H1 (cell line): ENCODE results near the gene RIMS1. TPM values are rescaled to one million over a fixed set of nuclear protein-coding genes. Genes with fewer than 3 reads are reported as not detected.

Experiments
- CTCF ChIA-PET: fragments of 300-600 bp; sonication (Branson Sonifier 250); formaldehyde crosslinking; loops from one replicate; lab custom pipeline; 2021; ENCODE audit not compliant: partially characterized antibody; lab: Charles Lee
- POLR2A ChIA-PET: fragments of 300-600 bp; sonication (Branson Sonifier 250); formaldehyde crosslinking; loops from one replicate; lab custom pipeline; 2021; ENCODE audit warnings: inconsistent platforms; ENCODE audit not compliant: partially characterized antibody; lab: Charles Lee
- DNase-seq, 2 experiments: peaks; one replicate each; pipeline versions ENCODE4 v3.0.0 to v3.0.0-alpha.2; 2010 to 2022; ENCODE audit warnings: low spot score in 2 of 2, low read depth in 1 of 2, mixed read lengths in 1 of 2
- FAIRE-seq: peaks from 2 replicates; lab custom pipeline; 2011; peaks lifted over from hg19 to GRCh38; lab: Jason Lieb, UNC
- H2AFZ ChIP-seq: 2 replicates; pipeline ENCODE4 v1.8.1; 2012; ENCODE audit warnings: low read length, inconsistent platforms
- H2AK5ac ChIP-seq: 2 replicates; pipeline ENCODE4 v1.6.1; 2013; ENCODE audit warnings: low read depth, low read length
- H2BK120ac ChIP-seq: replicated peaks from 2 replicates; pipeline ENCODE3; 2013; ENCODE audit warnings: low read depth, low read length, inconsistent platforms
- H2BK12ac ChIP-seq: 2 replicates; pipeline ENCODE4 v1.6.1; 2013; ENCODE audit warnings: low read depth, low read length
- H2BK15ac ChIP-seq: 2 replicates; pipeline ENCODE4 v1.6.1; 2013; ENCODE audit warnings: low read length
- H2BK20ac ChIP-seq: 2 replicates; pipeline ENCODE4 v1.6.1; 2013; ENCODE audit warnings: low read length
- H2BK5ac ChIP-seq: 2 replicates; pipeline ENCODE4 v1.6.1; 2013; ENCODE audit warnings: low read depth, low read length
- H3K14ac ChIP-seq: 2 replicates; pipeline ENCODE4 v1.6.1; 2013; ENCODE audit warnings: inconsistent platforms; ENCODE audit not compliant: insufficient read length
- H3K18ac ChIP-seq: 2 replicates; pipeline ENCODE4 v1.6.1; 2013; ENCODE audit warnings: low read length; ENCODE audit errors: extremely low read depth
- H3K23ac ChIP-seq: 2 replicates; pipeline ENCODE4 v1.6.1; 2013; ENCODE audit warnings: inconsistent platforms; ENCODE audit not compliant: insufficient read length
- H3K23me2 ChIP-seq: 2 replicates; pipeline ENCODE4 v1.6.1; 2013; ENCODE audit warnings: low read depth, low read length
- H3K27ac ChIP-seq: 2 replicates; pipeline ENCODE4 v1.6.1; 2011; ENCODE audit warnings: low read depth, low read length, inconsistent platforms
- H3K27me3 ChIP-seq, 4 experiments: replicated peaks in 1 of 4; 1 replicate in 1 of 4; 2 replicates in 3 of 4; pipeline versions ENCODE4 v1.6.1 to v1.8.1; 2011 to 2013; ENCODE audit warnings: low read length in 3 of 4, mild to moderate bottlenecking in 3 of 4, inconsistent platforms in 2 of 4, mixed read lengths in 2 of 4, moderate library complexity in 1 of 4; ENCODE audit not compliant: control insufficient read depth in 3 of 4, insufficient read depth in 3 of 4; ENCODE audit errors: extremely low read depth in 1 of 4
- H3K36me3 ChIP-seq, 4 experiments: 2 replicates each; pipeline versions ENCODE4 v1.6.1 to v1.8.1; 2011 to 2013; ENCODE audit warnings: mild to moderate bottlenecking in 4 of 4, low read length in 3 of 4, moderate library complexity in 2 of 4, control low read depth in 1 of 4, inconsistent platforms in 1 of 4; ENCODE audit not compliant: insufficient read depth in 4 of 4, control insufficient read depth in 2 of 4
- H3K4ac ChIP-seq: replicated peaks from 2 replicates; pipeline ENCODE3; 2013; ENCODE audit warnings: low read length, low read depth, mixed read lengths, inconsistent platforms; ENCODE audit not compliant: insufficient read length
- H3K4me1 ChIP-seq, 4 experiments: replicated peaks in 1 of 4; 1 replicate in 1 of 4; 2 replicates in 3 of 4; pipeline versions ENCODE4 v1.6.1 to v1.8.1; 2011 to 2013; ENCODE audit warnings: low read length in 3 of 4, inconsistent platforms in 2 of 4, mixed read lengths in 1 of 4; ENCODE audit not compliant: insufficient read depth in 4 of 4, control insufficient read depth in 3 of 4
- H3K4me2 ChIP-seq, 2 experiments: 2 replicates each; pipeline versions ENCODE4 v1.6.1 to v1.8.1; 2011 to 2013; ENCODE audit warnings: low read depth in 2 of 2, low read length in 2 of 2, control low read depth in 1 of 2, inconsistent platforms in 1 of 2, mild to moderate bottlenecking in 1 of 2; ENCODE audit not compliant: insufficient read depth in 1 of 2
- H3K4me3 ChIP-seq, 4 experiments: fragments of 200-600, 300-600 bp in 1 of 4; sonication (generic), shearing (Covaris generic), sonication (Bioruptor Twin) in 1 of 4; 2 replicates each; pipeline versions ENCODE4 v1.5.1 to v1.8.1; 2011 to 2016; ENCODE audit warnings: low read length in 4 of 4, low read depth in 3 of 4, control low read depth in 2 of 4, inconsistent platforms in 2 of 4, mild to moderate bottlenecking in 2 of 4, mixed read lengths in 1 of 4, moderate library complexity in 1 of 4; ENCODE audit not compliant: insufficient read depth in 2 of 4; ENCODE audit errors: extremely low read depth in 1 of 4
- H3K56ac ChIP-seq: replicated peaks from 2 replicates; pipeline ENCODE3; 2013; ENCODE audit warnings: low read depth, mild to moderate bottlenecking, mixed read lengths, low read length, inconsistent platforms; ENCODE audit not compliant: insufficient read length
- H3K79me1 ChIP-seq: 2 replicates; pipeline ENCODE4 v1.6.1; 2013; ENCODE audit warnings: low read depth, low read length, control low read depth
- H3K79me2 ChIP-seq, 2 experiments: 2 replicates each; pipeline versions ENCODE4 v1.6.1 to v1.8.1; 2012 to 2013; ENCODE audit warnings: low read length in 2 of 2, mild to moderate bottlenecking in 2 of 2, inconsistent platforms in 1 of 2; ENCODE audit not compliant: insufficient read depth in 2 of 2, control insufficient read depth in 1 of 2
- H3K9ac ChIP-seq, 4 experiments: replicated peaks in 1 of 4; 1 replicate in 1 of 4; 2 replicates in 3 of 4; pipeline versions ENCODE4 v1.6.1 to v1.8.1; 2011 to 2013; ENCODE audit warnings: low read depth in 3 of 4, low read length in 3 of 4, control low read depth in 2 of 4, mild to moderate bottlenecking in 2 of 4, moderate library complexity in 2 of 4, inconsistent platforms in 1 of 4; ENCODE audit errors: extremely low read depth in 1 of 4
- H3K9me3 ChIP-seq, 2 experiments: 2 replicates each; pipeline versions ENCODE4 v1.6.1 to v1.8.1; 2012 to 2013; ENCODE audit warnings: mild to moderate bottlenecking in 2 of 2, moderate library complexity in 2 of 2, control low read depth in 1 of 2, inconsistent platforms in 1 of 2, low read depth in 1 of 2, low read length in 1 of 2, mixed read lengths in 1 of 2; ENCODE audit not compliant: insufficient read depth in 2 of 2
- H4K20me1 ChIP-seq, 2 experiments: replicated peaks in 1 of 2; 2 replicates each; pipeline versions ENCODE3 to v1.8.1; 2011 to 2013; ENCODE audit warnings: inconsistent platforms in 2 of 2, low read length in 2 of 2, mild to moderate bottlenecking in 1 of 2; ENCODE audit not compliant: insufficient read depth in 2 of 2, control insufficient read depth in 1 of 2
- H4K5ac ChIP-seq: 2 replicates; pipeline ENCODE4 v1.6.1; 2013; ENCODE audit warnings: low read length, low read depth, mixed read lengths, inconsistent platforms; ENCODE audit not compliant: insufficient read length
- H4K8ac ChIP-seq: 2 replicates; pipeline ENCODE4 v1.8.0; 2013; ENCODE audit warnings: mild to moderate bottlenecking, moderate library complexity, low read length, inconsistent platforms; ENCODE audit not compliant: insufficient read depth; ENCODE audit errors: extremely low read depth
- H4K91ac ChIP-seq: replicated peaks from 2 replicates; pipeline ENCODE3; 2013; ENCODE audit warnings: low read length, mixed read lengths, inconsistent platforms; ENCODE audit not compliant: insufficient read length
- CEBPB ChIP-seq: IDR thresholded peaks from 2 replicates; pipeline ENCODE4 v1.6.1; 2012; ENCODE audit warnings: low read depth, low read length
- CHD1 ChIP-seq: IDR thresholded peaks from 2 replicates; pipeline ENCODE4 v1.6.1; 2012; ENCODE audit warnings: low read depth, low read length, improper control_type of control experiment
- POLR2A ChIP-seq, 2 experiments: IDR thresholded peaks; 1 replicate in 1 of 2; 2 replicates in 1 of 2; pipeline ENCODE4 v1.6.1; 2011; ENCODE audit warnings: low read depth in 2 of 2, low read length in 2 of 2, mild to moderate bottlenecking in 2 of 2; ENCODE audit errors: control extremely low read depth in 1 of 2
- RFX5 ChIP-seq: IDR thresholded peaks from 2 replicates; pipeline ENCODE4 v1.6.1; 2011; ENCODE audit warnings: low read depth, low read length, improper control_type of control experiment, borderline replicate concordance
- TAF7 ChIP-seq: optimal IDR thresholded peaks from 2 replicates; pipeline ENCODE3; 2011; ENCODE audit warnings: low read depth, mild to moderate bottlenecking, inconsistent platforms, low read length, moderate library complexity, borderline replicate concordance
- TCF12 ChIP-seq: IDR thresholded peaks from 2 replicates; pipeline ENCODE4 v1.6.1; 2011; ENCODE audit warnings: low read depth, mild to moderate bottlenecking, low read length
- YY1 ChIP-seq: IDR thresholded peaks from 2 replicates; pipeline ENCODE4 v1.6.1; 2011; ENCODE audit warnings: low read depth, mild to moderate bottlenecking, low read length
- WGBS, 2 experiments: shearing (Covaris generic) in 1 of 2; methylation state at CpG; one replicate each; pipeline versions ENCODE4 v1.1.6 to v1.1.7; 2013 to 2015; ENCODE audit warnings: low lambda C conversion rate in 2 of 2, mixed read lengths in 2 of 2, inconsistent platforms in 1 of 2, low coverage in 1 of 2, missing lambda C conversion rate in 1 of 2; ENCODE audit not compliant: insufficient replicate concordance in 2 of 2, insufficient coverage in 1 of 2, insufficient read length in 1 of 2; ENCODE audit errors: extremely low coverage in 1 of 2, missing lambda C conversion rate in 1 of 2; 5-methylcytosine and 5-hydroxymethylcytosine counted together
- polyA plus RNA-seq, 7 experiments: library from polyadenylated mRNA; depleted of rRNA in 3 of 7; stranded (reverse) in 5 of 7; unstranded in 2 of 7; fragments of >200 nt in 5 of 7; fragments of 200-250 nt in 2 of 7; gene quantifications; 1 replicate in 5 of 7; 2 replicates in 1 of 7; 4 replicates in 1 of 7; pipeline versions ENCODE4 v1.2.1 to v1.2.3, GENCODE V29; 2011 to 2013; ENCODE audit warnings: missing spikeins in 2 of 7, mixed read lengths in 2 of 7
- total RNA-seq: library from RNA; stranded (reverse); fragmentation: NEBNext Ultra II Directional; extraction: Animal tissue kit (Norgen Biotek cat#: 25700); gene quantifications from 2 replicates; pipeline ENCODE4 v1.2.1, GENCODE V29; 2021
- TF ChIP-seq, protein P1 (sequence below): IDR thresholded peaks from 2 replicates; pipeline ENCODE4 v1.6.1; 2012; ENCODE audit warnings: inconsistent platforms

RIMS1 gene
- total and polyA plus RNA-seq, 2 of the 8 experiments (the other 6 are each of a cell fraction or from before 2014, with no cell fraction given), result 0.63 to 2.3 TPM

DNA sequence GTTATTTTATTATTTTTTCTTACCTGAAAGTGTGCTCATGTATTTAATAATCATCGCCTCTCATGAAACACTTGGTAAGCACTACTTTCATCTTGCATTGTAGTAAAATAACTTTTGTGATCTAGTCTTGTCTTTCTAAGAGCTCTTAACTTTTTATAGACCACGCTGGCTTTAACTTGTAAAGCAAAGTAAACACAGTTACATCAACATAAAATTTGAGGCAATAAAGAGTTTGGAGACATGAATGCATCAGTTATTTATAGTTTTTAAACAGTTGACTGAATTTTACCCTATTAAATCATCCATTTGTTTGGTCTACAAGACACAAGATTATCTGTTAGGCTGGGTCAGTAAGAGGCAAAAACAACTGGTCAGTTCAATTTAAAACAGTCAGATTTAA lies 517.1 kb downstream of the RIMS1 start:
- Histone ChIP-seq H3K79me2 (no peaks in the 10 kb centered on the region), H3K27me3 (no peaks in the 10 kb centered on the region), H2AFZ (no peak overlapping the region), H3K9me3 (no peaks in the 10 kb centered on the region), H2BK5ac (no peak overlapping the region), H2AK5ac (no peak overlapping the region), H3K14ac (no peak overlapping the region), H2BK12ac (no peak overlapping the region), H4K20me1 (no peaks in the 10 kb centered on the region), H3K23ac (no peak overlapping the region), H3K4ac (no peak overlapping the region), H3K4me1 (no peaks in the 10 kb centered on the region), H4K8ac (no peak overlapping the region), H2BK120ac (no peak overlapping the region), H2BK20ac (no peak overlapping the region), H3K9ac (no peak overlapping the region), H4K91ac (no peak overlapping the region), H3K56ac (no peak overlapping the region), H4K5ac (no peak overlapping the region), H3K4me3 (no peak overlapping the region), H2BK15ac (no peak overlapping the region), H3K79me1 (no peaks in the 10 kb centered on the region), H3K18ac (no peak overlapping the region), H3K36me3 (no peaks in the 10 kb centered on the region), H3K4me2 (no peak overlapping the region), H3K23me2 (no peaks in the 10 kb centered on the region; the same call in 1 of the 2 replicates), H3K27ac (no peak overlapping the region)
- ChIA-PET POLR2A (no interaction called here), CTCF (interaction anchor here (1.2 kb wide), 1 partner anchor 9 kb away, joined by 4 read pairs; no protein-coding TSS in a partner anchor)
- DNase-seq, result no peak
- TF ChIP-seq RFX5, result no peak
- TF ChIP-seq TCF12, result no peak
- no peak for TF ChIP-seq CEBPB
- no peak for TF ChIP-seq TAF7
- no peak for TF ChIP-seq CHD1
- TF ChIP-seq, protein P1, sequence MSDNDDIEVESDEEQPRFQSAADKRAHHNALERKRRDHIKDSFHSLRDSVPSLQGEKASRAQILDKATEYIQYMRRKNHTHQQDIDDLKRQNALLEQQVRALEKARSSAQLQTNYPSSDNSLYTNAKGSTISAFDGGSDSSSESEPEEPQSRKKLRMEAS, result no peak
- no peak for TF ChIP-seq YY1
- TF ChIP-seq POLR2A (IDR thresholded peaks at IDR 0.05; ENCODE audit: control extremely low read depth in 1 of 2, low read depth in 2 of 2, low read length in 2 of 2), result no peak
- WGBS, 2 experiments, result 90% methylated on average over 2 of the region's 2 CpGs; no CpG with 5 or more reads in 1 of the 2 experiments
- FAIRE-seq, result no peak
